ENCODE results near the gene HPSE2.

HPSE2 gene

GRCh38 chr10:98624963-98625362 is 610.7 kb downstream of the HPSE2 start:
- DNase-seq (ENCODE audit: low read depth in 1 of 2, low spot score in 1 of 2), result no peak

GRCh38 chr10:98623176-98623575 is 612.5 kb downstream of the HPSE2 start:
- no peak for DNase-seq (ENCODE audit: low read depth in 1 of 2, low spot score in 1 of 2)

- no peak for DNase-seq (ENCODE audit: low read depth in 1 of 2, low spot score in 1 of 2)
Observed at GRCh38 chr10:98621630-98622029, 614.0 kb downstream of the HPSE2 start.

GRCh38 chr10:98620503-98620902 is 615.1 kb downstream of the HPSE2 start:
- no peak for DNase-seq (ENCODE audit: low read depth in 1 of 2, low spot score in 1 of 2)

GRCh38 chr10:98619446-98619845 is 616.2 kb downstream of the HPSE2 start:
- DNase-seq (ENCODE audit: low read depth in 1 of 2, low spot score in 1 of 2), result no peak

GRCh38 chr10:98617906-98618520 is 617.6 kb downstream of the HPSE2 start:
- no peak for DNase-seq (ENCODE audit: low read depth in 1 of 2, low spot score in 1 of 2)

GRCh38 chr10:98613446-98613845 is 622.2 kb downstream of the HPSE2 start:
- no peak for DNase-seq (ENCODE audit: low read depth in 1 of 2, low spot score in 1 of 2)

GRCh38 chr10:98611436-98611835 is 624.2 kb downstream of the HPSE2 start:
- no peak for DNase-seq (ENCODE audit: low read depth in 1 of 2, low spot score in 1 of 2)

GRCh38 chr10:98610836-98611235 is 624.8 kb downstream of the HPSE2 start:
- no peak for DNase-seq (ENCODE audit: low read depth in 1 of 2, low spot score in 1 of 2)

GRCh38 chr10:98610301-98610700 is 625.4 kb downstream of the HPSE2 start:
- DNase-seq (ENCODE audit: low read depth in 1 of 2, low spot score in 1 of 2), result no peak

GRCh38 chr10:98609265-98609664 is 626.4 kb downstream of the HPSE2 start:
- no peak for DNase-seq (ENCODE audit: low read depth in 1 of 2, low spot score in 1 of 2)

- no peak for DNase-seq (ENCODE audit: low read depth in 1 of 2, low spot score in 1 of 2)
Observed at GRCh38 chr10:98608411-98608810, 627.2 kb downstream of the HPSE2 start.

- no peak for DNase-seq (ENCODE audit: low read depth in 1 of 2, low spot score in 1 of 2)
Observed at GRCh38 chr10:98602224-98602623, 633.4 kb downstream of the HPSE2 start.

GRCh38 chr10:98599032-98599610 is 636.5 kb downstream of the HPSE2 start:
- DNase-seq (ENCODE audit: low read depth in 1 of 2, low spot score in 1 of 2), result no peak

- no peak for DNase-seq (ENCODE audit: low read depth in 1 of 2, low spot score in 1 of 2)
Observed at GRCh38 chr10:98596404-98596803, 639.2 kb downstream of the HPSE2 start.

GRCh38 chr10:98589691-98590090 is 646.0 kb downstream of the HPSE2 start:
- no peak for DNase-seq (ENCODE audit: low read depth in 1 of 2, low spot score in 1 of 2)

- no peak for DNase-seq (ENCODE audit: low read depth in 1 of 2, low spot score in 1 of 2)
Observed at GRCh38 chr10:98589007-98589406, 646.6 kb downstream of the HPSE2 start.

- no peak for DNase-seq (ENCODE audit: low read depth in 1 of 2, low spot score in 1 of 2)
Observed at GRCh38 chr10:98587156-98587837, 648.4 kb downstream of the HPSE2 start.

- DNase-seq (ENCODE audit: low read depth in 1 of 2, low spot score in 1 of 2), result no peak
Observed at GRCh38 chr10:98586096-98586495, 649.6 kb downstream of the HPSE2 start.

GRCh38 chr10:98582363-98582762 is 653.3 kb downstream of the HPSE2 start:
- no peak for DNase-seq (ENCODE audit: low read depth in 1 of 2, low spot score in 1 of 2)

- no peak for DNase-seq (ENCODE audit: low read depth in 1 of 2, low spot score in 1 of 2)
Observed at GRCh38 chr10:98577578-98577977, 658.1 kb downstream of the HPSE2 start.

- DNase-seq (ENCODE audit: low read depth in 1 of 2, low spot score in 1 of 2), result no peak
Observed at GRCh38 chr10:98577168-98577567, 658.5 kb downstream of the HPSE2 start.

GRCh38 chr10:98576096-98576495 is 659.6 kb downstream of the HPSE2 start:
- DNase-seq (ENCODE audit: low read depth in 1 of 2, low spot score in 1 of 2), result no peak

All from activated CD4-positive, alpha-beta T cell treated with anti-CD3 and anti-CD28 coated beads, Interleukin-2, amount 50 U/mL, for 24 hours (primary cell).